ENCODE measurements around the gene BEND6.
"Not testable (repeated sequence)": the region's sequence is repeated elsewhere in the genome, so short reads cannot be mapped to it uniquely, and the experiment has no call there.

GRCh38 chr6:57008069-57008468 is 53.2 kb downstream of the BEND6 start:
- not testable (repeated sequence) for TF ChIP-seq CTCF (conservative IDR thresholded peaks at IDR 0.05; ENCODE audit: low read depth, low read length); EZH2 (IDR thresholded peaks at IDR 0.05; ENCODE audit: low read length, unreplicated experiment)
